ENCODE results near the gene FBXL2.

DNA sequence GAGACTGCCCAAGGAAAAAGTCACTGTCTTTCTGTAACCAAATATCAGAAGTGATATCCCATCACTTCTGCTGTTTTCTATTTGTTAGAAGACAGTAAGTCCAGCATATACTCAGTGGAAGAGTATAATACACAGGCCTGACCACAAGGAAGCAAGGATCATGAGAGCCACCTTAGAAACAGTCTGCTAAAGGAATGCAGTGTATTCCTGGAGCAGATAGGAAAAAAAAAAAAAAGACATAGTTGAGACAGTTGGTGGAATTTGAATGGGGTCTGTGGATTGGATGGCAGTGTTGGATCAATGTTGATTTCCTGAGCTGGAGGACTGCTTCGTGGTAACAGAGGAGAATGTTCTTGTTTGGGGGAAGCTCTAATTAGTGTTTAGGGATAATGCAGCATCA is 26.5 kb upstream of the FBXL2 start:
- TF ChIP-seq, protein P1, sequence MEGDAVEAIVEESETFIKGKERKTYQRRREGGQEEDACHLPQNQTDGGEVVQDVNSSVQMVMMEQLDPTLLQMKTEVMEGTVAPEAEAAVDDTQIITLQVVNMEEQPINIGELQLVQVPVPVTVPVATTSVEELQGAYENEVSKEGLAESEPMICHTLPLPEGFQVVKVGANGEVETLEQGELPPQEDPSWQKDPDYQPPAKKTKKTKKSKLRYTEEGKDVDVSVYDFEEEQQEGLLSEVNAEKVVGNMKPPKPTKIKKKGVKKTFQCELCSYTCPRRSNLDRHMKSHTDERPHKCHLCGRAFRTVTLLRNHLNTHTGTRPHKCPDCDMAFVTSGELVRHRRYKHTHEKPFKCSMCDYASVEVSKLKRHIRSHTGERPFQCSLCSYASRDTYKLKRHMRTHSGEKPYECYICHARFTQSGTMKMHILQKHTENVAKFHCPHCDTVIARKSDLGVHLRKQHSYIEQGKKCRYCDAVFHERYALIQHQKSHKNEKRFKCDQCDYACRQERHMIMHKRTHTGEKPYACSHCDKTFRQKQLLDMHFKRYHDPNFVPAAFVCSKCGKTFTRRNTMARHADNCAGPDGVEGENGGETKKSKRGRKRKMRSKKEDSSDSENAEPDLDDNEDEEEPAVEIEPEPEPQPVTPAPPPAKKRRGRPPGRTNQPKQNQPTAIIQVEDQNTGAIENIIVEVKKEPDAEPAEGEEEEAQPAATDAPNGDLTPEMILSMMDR (conservative IDR thresholded peaks at IDR 0.05; ENCODE audit: low read length), result no peak
- TF ChIP-seq EZH2phosphoT487 (IDR thresholded peaks at IDR 0.05; ENCODE audit: borderline replicate concordance, low read depth, low read length), result no peak

Measured in OCI-LY7 (cell line).